PC-3 (cell line): ENCODE results near the gene SDHD. TPM values are rescaled to one million over a fixed set of nuclear protein-coding genes. Genes with fewer than 3 reads are reported as not detected.

Experiments used
- ATAC-seq: fragments of 200-7000 bp; cut with Tn5 transposase; 2 replicates; pipeline ENCODE4 v1.9.1; 2020; ENCODE audit warnings: mild to moderate bottlenecking, moderate library complexity
- BruUV-seq: library from RNA; stranded (reverse); fragments of 400-500 nt; replicated peaks from 2 replicates; lab custom pipeline; 2021; lab: Mats Ljungman, UMichigan
- CTCF ChIA-PET: fragments of 300-600 bp; sonication (Branson Sonifier 250); formaldehyde crosslinking; loops from one replicate; lab custom pipeline; 2022; ENCODE audit warnings: antibody characterized with exemption; lab: Charles Lee
- POLR2A ChIA-PET: fragments of 300-600 bp; sonication (Branson Sonifier 250); formaldehyde crosslinking; loops from one replicate; lab custom pipeline; 2022; ENCODE audit warnings: antibody characterized with exemption; ENCODE audit not compliant: unreplicated experiment; lab: Charles Lee
- DNase-seq: peaks from one replicate; pipeline ENCODE4 v3.0.0-alpha.2; 2015
- H2AFZ ChIP-seq: fragments of 300-600 bp; sonication (generic); 2 replicates; pipeline ENCODE4 v1.6.0; 2016; ENCODE audit warnings: antibody characterized with exemption, low read length
- H3F3A ChIP-seq: fragments of 300-600 bp; sonication (generic); one replicate; pipeline ENCODE4 v1.6.0; 2017; ENCODE audit warnings: antibody characterized with exemption, low read length, control low read depth, mild to moderate bottlenecking; ENCODE audit not compliant: unreplicated experiment
- H3K27ac ChIP-seq: fragments of 300-600 bp; sonication (generic); 2 replicates; pipeline ENCODE4 v1.5.1; 2016; ENCODE audit warnings: mild to moderate bottlenecking, low read length
- H3K27me3 ChIP-seq: fragments of 300-600 bp; sonication (generic); 2 replicates; pipeline ENCODE4 v1.6.1; 2016; ENCODE audit warnings: low read length, mixed read lengths
- H3K36me3 ChIP-seq: fragments of 300-600 bp; sonication (generic); 2 replicates; pipeline ENCODE4 v1.6.1; 2016; ENCODE audit warnings: low read depth, mixed run types, low read length, mixed read lengths
- H3K4me1 ChIP-seq: fragments of 300-600 bp; sonication (generic); 2 replicates; pipeline ENCODE4 v1.5.1; 2016; ENCODE audit warnings: low read length; ENCODE audit not compliant: insufficient read depth
- H3K4me2 ChIP-seq: fragments of 300-600 bp; sonication (generic); 2 replicates; pipeline ENCODE4 v1.6.0; 2016; ENCODE audit warnings: low read length
- H3K4me3 ChIP-seq: fragments of 300-600 bp; sonication (generic); 2 replicates; pipeline ENCODE4 v1.5.1; 2016; ENCODE audit warnings: mild to moderate bottlenecking, low read length, mixed read lengths
- H3K79me2 ChIP-seq: fragments of 300-600 bp; sonication (generic); 2 replicates; pipeline ENCODE4 v1.6.1; 2017; ENCODE audit warnings: low read length, mixed read lengths
- H3K9ac ChIP-seq: fragments of 300-600 bp; sonication (generic); 2 replicates; pipeline ENCODE4 v1.6.0; 2016; ENCODE audit warnings: mild to moderate bottlenecking, low read length
- H3K9me2 ChIP-seq: fragments of 300-600 bp; sonication (generic); replicated peaks from 2 replicates; pipeline ENCODE4 v1.6.1; 2016; ENCODE audit warnings: mixed run types, low read length, mixed read lengths
- H3K9me3 ChIP-seq: fragments of 300-600 bp; sonication (generic); 2 replicates; pipeline ENCODE4 v1.6.1; 2016; ENCODE audit warnings: low read length, mixed read lengths
- H4K20me1 ChIP-seq: fragments of 300-600 bp; sonication (generic); 2 replicates; pipeline ENCODE4 v1.6.1; 2016; ENCODE audit warnings: low read length, mixed read lengths
- EZH2 ChIP-seq: fragments of 300-600 bp; sonication (generic); IDR thresholded peaks from one replicate; pipeline ENCODE4 v1.6.1; 2017; ENCODE audit warnings: antibody characterized with exemption, mild to moderate bottlenecking, low read length; ENCODE audit not compliant: unreplicated experiment
- EZH2phosphoT487 ChIP-seq: fragments of 300-600 bp; sonication (generic); IDR thresholded peaks from 2 replicates; pipeline ENCODE4 v1.6.1; 2018; ENCODE audit warnings: mild to moderate bottlenecking, antibody characterized with exemption, low read length, borderline replicate concordance
- intact Hi-C: fragments of 100-400 bp; cut with micrococcal nuclease; formaldehyde crosslinking; loops from 2 replicates; pipeline ENCODE4 v1.9.0; 2023
- total RNA-seq: library from RNA; depleted of rRNA; stranded (reverse); fragments of >200 nt; gene quantifications from 2 replicates; pipeline ENCODE4 v1.2.3, GENCODE V29; 2014
- TF ChIP-seq, protein P1 (sequence below): fragments of 300-600 bp; sonication (generic); conservative IDR thresholded peaks from 2 replicates; pipeline ENCODE4 v1.5.1; 2017; ENCODE audit warnings: antibody characterized with exemption, low read depth, mild to moderate bottlenecking, low read length

The SDHD gene
- total RNA-seq, 1 experiment from 2014 or later, result 184 TPM

DNA sequence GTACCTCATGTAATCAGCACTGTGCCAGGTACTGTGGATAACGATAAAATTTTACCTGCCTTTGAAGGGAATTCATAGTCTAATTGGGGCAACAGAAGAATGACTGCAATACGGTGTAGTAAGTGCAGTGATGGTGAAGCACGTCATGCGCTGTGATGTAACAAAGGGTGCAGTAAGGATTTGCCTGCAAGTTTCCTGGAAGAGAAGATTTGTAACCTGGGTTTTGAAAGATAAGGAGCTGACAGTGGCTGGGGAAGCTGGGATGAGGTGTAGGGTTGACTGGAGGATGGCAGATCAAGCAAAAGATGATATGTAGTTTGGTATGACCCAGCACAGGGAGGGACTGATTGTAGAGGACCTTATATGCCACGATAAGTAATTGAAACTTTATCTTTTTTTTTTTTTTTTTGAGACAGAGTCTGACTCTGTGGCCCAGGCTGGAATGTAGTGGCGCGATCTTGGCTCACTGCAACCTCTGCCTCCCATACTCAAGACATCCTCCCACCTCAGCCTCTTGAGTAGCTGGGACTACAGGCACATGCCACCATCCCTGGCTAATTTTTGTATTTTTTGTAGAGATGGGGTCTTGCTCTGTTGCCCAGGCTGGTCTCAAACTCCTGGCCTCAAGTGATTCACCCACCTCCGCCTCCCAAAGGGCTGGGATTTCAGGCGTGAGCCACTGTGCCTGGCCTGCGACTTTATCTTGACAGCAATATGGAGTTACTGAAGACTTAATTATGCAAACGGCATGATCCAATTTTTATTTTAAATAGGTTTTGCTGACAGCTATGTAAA lies 11.3 kb downstream of the SDHD start:
- intact Hi-C loops, result no loop called here
- H4K20me1 ChIP-seq, result no peaks in the 10 kb centered on the region
- TF ChIP-seq EZH2, result no peak
- TF ChIP-seq, protein P1, sequence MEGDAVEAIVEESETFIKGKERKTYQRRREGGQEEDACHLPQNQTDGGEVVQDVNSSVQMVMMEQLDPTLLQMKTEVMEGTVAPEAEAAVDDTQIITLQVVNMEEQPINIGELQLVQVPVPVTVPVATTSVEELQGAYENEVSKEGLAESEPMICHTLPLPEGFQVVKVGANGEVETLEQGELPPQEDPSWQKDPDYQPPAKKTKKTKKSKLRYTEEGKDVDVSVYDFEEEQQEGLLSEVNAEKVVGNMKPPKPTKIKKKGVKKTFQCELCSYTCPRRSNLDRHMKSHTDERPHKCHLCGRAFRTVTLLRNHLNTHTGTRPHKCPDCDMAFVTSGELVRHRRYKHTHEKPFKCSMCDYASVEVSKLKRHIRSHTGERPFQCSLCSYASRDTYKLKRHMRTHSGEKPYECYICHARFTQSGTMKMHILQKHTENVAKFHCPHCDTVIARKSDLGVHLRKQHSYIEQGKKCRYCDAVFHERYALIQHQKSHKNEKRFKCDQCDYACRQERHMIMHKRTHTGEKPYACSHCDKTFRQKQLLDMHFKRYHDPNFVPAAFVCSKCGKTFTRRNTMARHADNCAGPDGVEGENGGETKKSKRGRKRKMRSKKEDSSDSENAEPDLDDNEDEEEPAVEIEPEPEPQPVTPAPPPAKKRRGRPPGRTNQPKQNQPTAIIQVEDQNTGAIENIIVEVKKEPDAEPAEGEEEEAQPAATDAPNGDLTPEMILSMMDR, result no peak
- TF ChIP-seq EZH2phosphoT487, result no peak
- H3K4me3 ChIP-seq, result no peak overlapping the region
- no peaks in the 10 kb centered on the region for H3K9me2 ChIP-seq
- no peak overlapping the region for H3K27ac ChIP-seq
- ChIA-PET POLR2A (no interaction called here), CTCF (interaction anchor here (0.5 to 0.6 kb wide), 3 partner anchors 77 to 178 kb away, joined by 3 read pairs; no protein-coding TSS in a partner anchor)
- no peak overlapping the region for H3K4me2 ChIP-seq
- ATAC-seq (no peak), DNase-seq (no peak)
- no peaks in the 10 kb centered on the region for H3K9me3 ChIP-seq
- H3K36me3 ChIP-seq, result peaks cover 17% of the 10 kb centered on the region
- no TSS peak for BruUV-seq
- no peaks in the 10 kb centered on the region for H3K27me3 ChIP-seq
- H2AFZ ChIP-seq, result no peak overlapping the region
- H3K9ac ChIP-seq, result no peak overlapping the region
- no peaks in the 10 kb centered on the region for H3F3A ChIP-seq
- no peaks in the 10 kb centered on the region for H3K79me2 ChIP-seq
- H3K4me1 ChIP-seq, result no peaks in the 10 kb centered on the region

DNA sequence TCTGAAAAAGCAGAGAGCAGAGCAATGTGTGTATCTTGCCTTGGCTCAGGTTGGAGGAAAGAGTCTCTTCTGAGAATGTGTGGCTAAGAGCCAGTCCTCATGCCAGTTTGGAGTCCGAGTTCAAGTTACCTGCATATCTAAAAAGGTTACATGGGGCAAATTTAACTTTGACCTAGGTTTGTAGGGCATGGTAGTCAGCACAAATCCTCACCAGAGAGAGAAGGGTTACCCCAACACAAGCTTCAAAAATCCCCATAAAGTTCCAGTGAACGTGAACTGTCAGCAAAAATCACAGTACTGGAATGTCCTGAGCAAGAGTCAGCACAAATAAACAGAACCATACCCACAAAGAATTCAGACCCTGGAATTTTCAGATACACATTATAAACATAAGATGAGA lies 13.8 kb downstream of the SDHD start:
- Histone ChIP-seq H3K9me3 (no peaks in the 10 kb centered on the region), H3K27ac (no peak overlapping the region), H3K4me3 (no peak overlapping the region), H3K9me2 (no peaks in the 10 kb centered on the region), H4K20me1 (no peaks in the 10 kb centered on the region), H3K79me2 (no peaks in the 10 kb centered on the region), H3K9ac (no peak overlapping the region), H3K27me3 (no peaks in the 10 kb centered on the region), H3K4me2 (no peak overlapping the region), H2AFZ (no peak overlapping the region), H3K36me3 (peaks cover 7% of the 10 kb centered on the region; the same call in 1 of the 2 replicates), H3K4me1 (0 out of 2 replicates have a peak, but pooled peaks cover 1% of the 10 kb centered on the region), H3F3A (no peaks in the 10 kb centered on the region)
- POLR2A ChIA-PET, result no interaction called here
- TF ChIP-seq EZH2 (no peak), EZH2phosphoT487 (no peak)
- TF ChIP-seq, protein P1, result no peak
- no TSS peak for BruUV-seq
- CTCF ChIA-PET, result no interaction called here
- intact Hi-C loops, result no loop called here
- ATAC-seq (no peak), DNase-seq (no peak)

DNA sequence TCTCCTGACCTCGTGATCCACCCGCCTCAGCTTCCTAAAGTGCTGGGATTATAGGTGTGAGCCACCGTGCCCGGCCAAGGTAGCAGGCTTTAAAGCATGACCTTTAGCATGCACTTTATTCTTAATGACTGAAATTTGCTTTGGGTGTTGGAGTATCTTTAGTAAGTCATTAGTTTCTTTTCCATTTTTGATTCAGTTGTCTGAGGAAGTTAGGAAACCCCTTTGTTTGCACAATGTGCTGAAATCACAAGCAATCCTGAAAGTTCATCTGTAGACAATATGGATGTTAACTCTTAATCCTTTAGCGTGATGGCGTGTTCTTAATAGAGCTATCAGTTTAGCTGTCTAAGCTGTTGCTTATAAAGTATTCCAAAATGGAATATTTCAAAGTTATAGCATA lies 16.8 kb downstream of the SDHD start:
- intact Hi-C loops, result no loop called here
- Histone ChIP-seq H3K4me2 (no peak overlapping the region), H2AFZ (no peak overlapping the region), H3K4me1 (peaks cover 11% of the 10 kb centered on the region; the same call in 1 of the 2 replicates), H3K36me3 (no peaks in the 10 kb centered on the region), H3K9me2 (no peaks in the 10 kb centered on the region), H3F3A (no peaks in the 10 kb centered on the region), H3K27ac (no peak overlapping the region), H3K27me3 (no peaks in the 10 kb centered on the region), H3K79me2 (no peaks in the 10 kb centered on the region), H3K4me3 (no peak overlapping the region), H4K20me1 (no peaks in the 10 kb centered on the region), H3K9ac (no peak overlapping the region), H3K9me3 (no peaks in the 10 kb centered on the region)
- ATAC-seq, result no peak
- ChIA-PET CTCF (no interaction called here), POLR2A (no interaction called here)
- no peak for DNase-seq
- BruUV-seq, result no TSS peak
- TF ChIP-seq EZH2phosphoT487 (no peak), EZH2 (no peak)
- TF ChIP-seq, protein P1, result no peak
